ENCODE results near the gene ATRN. TPM values are rescaled to one million over a fixed set of nuclear protein-coding genes. Genes with fewer than 3 reads are reported as not detected.

ATRN gene
- total and polyA plus RNA-seq, 8 donors = 2.9 to 63.9 (median 24.2) TPM

- H3K27ac ChIP-seq = no peak overlapping the region
- WGBS, 5 donors = 84 to 100% (median 98%) methylated on average over 1 of the region's 1 CpG
- no peak for DNase-seq
- H3K4me1 ChIP-seq = no peaks in the 10 kb centered on the region
- H3K4me3 ChIP-seq = no peak overlapping the region
- TF ChIP-seq POLR2AphosphoS5 (IDR thresholded peaks at IDR 0.05) (no peak), EP300 (IDR thresholded peaks at IDR 0.05) (no peak), POLR2A (IDR thresholded peaks at IDR 0.05) (no peak)
- TF ChIP-seq, protein P1, sequence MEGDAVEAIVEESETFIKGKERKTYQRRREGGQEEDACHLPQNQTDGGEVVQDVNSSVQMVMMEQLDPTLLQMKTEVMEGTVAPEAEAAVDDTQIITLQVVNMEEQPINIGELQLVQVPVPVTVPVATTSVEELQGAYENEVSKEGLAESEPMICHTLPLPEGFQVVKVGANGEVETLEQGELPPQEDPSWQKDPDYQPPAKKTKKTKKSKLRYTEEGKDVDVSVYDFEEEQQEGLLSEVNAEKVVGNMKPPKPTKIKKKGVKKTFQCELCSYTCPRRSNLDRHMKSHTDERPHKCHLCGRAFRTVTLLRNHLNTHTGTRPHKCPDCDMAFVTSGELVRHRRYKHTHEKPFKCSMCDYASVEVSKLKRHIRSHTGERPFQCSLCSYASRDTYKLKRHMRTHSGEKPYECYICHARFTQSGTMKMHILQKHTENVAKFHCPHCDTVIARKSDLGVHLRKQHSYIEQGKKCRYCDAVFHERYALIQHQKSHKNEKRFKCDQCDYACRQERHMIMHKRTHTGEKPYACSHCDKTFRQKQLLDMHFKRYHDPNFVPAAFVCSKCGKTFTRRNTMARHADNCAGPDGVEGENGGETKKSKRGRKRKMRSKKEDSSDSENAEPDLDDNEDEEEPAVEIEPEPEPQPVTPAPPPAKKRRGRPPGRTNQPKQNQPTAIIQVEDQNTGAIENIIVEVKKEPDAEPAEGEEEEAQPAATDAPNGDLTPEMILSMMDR (IDR thresholded peaks at IDR 0.05) = no peak
- no peaks in the 10 kb centered on the region for H3K27me3 ChIP-seq
- intact Hi-C loops (cut with DNase I; ENCODE audit: low total_unique reads) = no loop called here
- H3K9me3 ChIP-seq = no peaks in the 10 kb centered on the region
- peaks cover 32 to 81% (median 75%) of the 10 kb centered on the region in 4 donors for H3K36me3 ChIP-seq
These were observed 115.3 kb downstream of the ATRN start for GRCh38 chr20:3586093-3586492.

DNA sequence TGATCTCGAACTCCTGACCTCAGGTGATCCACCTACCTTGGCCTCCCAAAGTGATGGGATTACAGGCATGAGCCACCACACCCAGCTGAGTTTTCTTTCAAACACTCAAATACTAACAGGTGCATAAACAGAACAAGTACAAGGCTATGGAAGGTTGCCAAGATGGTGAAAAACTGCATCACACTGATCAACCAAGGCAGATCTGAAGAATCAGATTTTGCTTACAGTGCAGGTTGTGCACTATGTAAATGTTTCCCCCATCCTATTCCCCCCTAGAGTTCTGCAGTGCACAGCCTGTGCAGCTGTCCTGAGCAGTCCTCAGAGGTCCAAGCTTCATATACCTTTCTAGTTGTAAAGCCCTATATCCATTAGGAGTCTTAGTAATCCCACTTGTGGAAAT is 119.3 kb downstream of the ATRN start:
- no peaks in the 10 kb centered on the region for H3K27me3 ChIP-seq
- H3K9me3 ChIP-seq = no peaks in the 10 kb centered on the region
- no peak overlapping the region for H3K4me3 ChIP-seq
- H3K36me3 ChIP-seq = peaks cover 43 to 85% (median 78%) of the 10 kb centered on the region in 4 donors
- TF ChIP-seq POLR2A (IDR thresholded peaks at IDR 0.05) = no peak
- no peak for TF ChIP-seq POLR2AphosphoS5 (IDR thresholded peaks at IDR 0.05)
- no peak for TF ChIP-seq EP300 (IDR thresholded peaks at IDR 0.05)
- TF ChIP-seq, protein P1 (IDR thresholded peaks at IDR 0.05) = no peak
- 90 to 100% (median 97%) methylated on average over 1 of the region's 1 CpG for WGBS, 5 donors
- DNase-seq = no peak
- no peaks in the 10 kb centered on the region for H3K4me1 ChIP-seq
- no peak overlapping the region for H3K27ac ChIP-seq
- intact Hi-C loops (cut with DNase I; ENCODE audit: low total_unique reads) = no loop called here

DNA sequence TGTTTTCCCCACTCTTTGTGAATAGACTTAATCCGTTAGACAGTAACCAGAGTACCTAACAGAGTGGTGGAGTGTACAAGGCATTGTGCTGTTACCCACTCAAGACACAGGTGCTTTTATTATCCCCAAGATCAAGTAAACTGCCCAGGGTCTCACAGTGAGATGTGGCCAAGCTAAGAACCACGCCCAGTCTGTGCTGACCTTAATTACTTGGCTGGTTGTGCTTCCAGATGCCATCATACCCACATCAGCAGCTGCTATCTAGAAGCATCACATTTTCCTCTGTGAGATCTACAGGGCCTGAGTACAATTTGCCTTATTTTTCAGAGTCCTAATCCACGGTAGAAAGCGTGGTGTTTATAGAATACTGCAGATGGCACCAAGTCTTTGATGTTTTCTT is 122.1 kb downstream of the ATRN start:
- Histone ChIP-seq H3K36me3 (peaks cover 48 to 85% (median 79%) of the 10 kb centered on the region in 4 donors), H3K4me3 (no peak overlapping the region), H3K27ac (no peak overlapping the region), H3K9me3 (no peaks in the 10 kb centered on the region), H3K27me3 (no peaks in the 10 kb centered on the region), H3K4me1 (no peaks in the 10 kb centered on the region)
- no peak for DNase-seq
- TF ChIP-seq POLR2A (IDR thresholded peaks at IDR 0.05) (no peak), POLR2AphosphoS5 (IDR thresholded peaks at IDR 0.05) (no peak), EP300 (IDR thresholded peaks at IDR 0.05) (no peak)
- TF ChIP-seq, protein P1 (IDR thresholded peaks at IDR 0.05) = no peak
- intact Hi-C loops (cut with DNase I; ENCODE audit: low total_unique reads) = no loop called here
- WGBS, 5 donors = 87 to 95% (median 91%) methylated on average over 4 of the region's 4 CpGs

DNA sequence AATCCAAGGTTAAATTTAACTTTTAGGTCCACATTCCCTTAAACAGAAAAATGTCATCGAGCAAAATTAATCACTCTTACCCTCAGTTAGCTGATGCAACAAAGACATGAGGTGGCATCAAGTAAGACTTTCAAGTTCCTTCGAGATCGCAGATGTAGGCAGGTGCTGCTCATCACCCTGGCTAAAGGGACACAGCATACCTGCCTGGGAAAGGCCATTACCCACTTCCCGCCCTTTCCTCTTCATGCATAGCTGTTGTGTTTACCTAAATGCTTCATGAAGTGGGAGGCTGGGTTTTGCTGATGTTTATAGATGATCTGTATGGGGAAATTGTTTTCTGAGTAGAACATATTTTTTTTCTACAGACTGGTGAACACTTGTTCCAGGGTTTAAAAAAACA is 124.7 kb downstream of the ATRN start:
- WGBS, 5 donors = 93 to 99% (median 93%) methylated on average over 4 of the region's 4 CpGs
- TF ChIP-seq POLR2AphosphoS5 (IDR thresholded peaks at IDR 0.05) = no peak
- TF ChIP-seq EP300 (IDR thresholded peaks at IDR 0.05) = no peak
- TF ChIP-seq, protein P1 (IDR thresholded peaks at IDR 0.05) = no peak
- H3K4me3 ChIP-seq = no peak overlapping the region
- H3K27me3 ChIP-seq = no peaks in the 10 kb centered on the region
- no peak overlapping the region for H3K27ac ChIP-seq
- no peaks in the 10 kb centered on the region for H3K4me1 ChIP-seq
- no peaks in the 10 kb centered on the region for H3K9me3 ChIP-seq
- DNase-seq = no peak
- intact Hi-C loops (cut with DNase I; ENCODE audit: low total_unique reads) = no loop called here
- peaks cover 58 to 95% (median 93%) of the 10 kb centered on the region in 4 donors for H3K36me3 ChIP-seq

All from stomach (tissue), 9 donors.